Right lobe of liver (tissue), 6 donors: ENCODE data around the gene C17orf113. TPM values are rescaled to one million over a fixed set of nuclear protein-coding genes. Genes with fewer than 3 reads are reported as not detected.

Experiments
- ATAC-seq, 4 donors: fragments of 200-7000 bp; cut with Tn5 transposase; one replicate each; pipeline ENCODE4 v1.9.1; 2020; ENCODE audit warnings: mild to moderate bottlenecking in 4 of 4, moderate library complexity in 4 of 4
- DNase-seq, 3 donors: peaks; one replicate each; pipeline ENCODE4 v3.0.0-alpha.2; 2020
- H3K27ac ChIP-seq, 3 donors: fragments of 200-600 bp; one replicate each; pipeline ENCODE4 v1.8.0; 2022
- H3K27me3 ChIP-seq, 2 donors: fragments of 200-600 bp; one replicate each; pipeline ENCODE4 v1.8.0; 2022
- H3K36me3 ChIP-seq, 4 donors: fragments of 200-600 bp; sonication (generic) in 1 of 4; one replicate each; pipeline versions ENCODE4 v1.5.1 to v1.8.0; 2017 to 2022; ENCODE audit warnings: control low read depth in 1 of 4
- H3K4me1 ChIP-seq, 4 donors: fragments of 200-600 bp; sonication (generic) in 1 of 4; one replicate each; pipeline versions ENCODE4 v1.5.1 to v1.8.0; 2017 to 2022; ENCODE audit warnings: control low read depth in 1 of 4
- H3K4me3 ChIP-seq, 3 donors: fragments of 200-600 bp; one replicate each; pipeline ENCODE4 v1.8.0; 2022
- H3K9me3 ChIP-seq, 4 donors: fragments of 200-600 bp; sonication (generic) in 1 of 4; one replicate each; pipeline versions ENCODE4 v1.5.1 to v1.8.0; 2017 to 2022; ENCODE audit warnings: control low read depth in 1 of 4
- POLR2A ChIP-seq: fragments of 450-650 bp; IDR thresholded peaks from one replicate; pipeline ENCODE4 v1.6.1; 2017; ENCODE audit warnings: antibody characterized with exemption, mild to moderate bottlenecking
- WGBS: methylation state at CpG from one replicate; pipeline ENCODE4 v1.1.6; 2018; ENCODE audit warnings: low coverage, low lambda C conversion rate; ENCODE audit not compliant: insufficient coverage; ENCODE audit errors: missing lambda C conversion rate; 5-methylcytosine and 5-hydroxymethylcytosine counted together
- intact Hi-C, 2 donors: fragments of 100-400 bp; cut with DNase I; formaldehyde crosslinking; loops; one replicate each; pipeline versions ENCODE4 v1.11.2 to v1.14.1; 2022
- long read RNA-seq: library from polyadenylated mRNA; unstranded; transcript quantifications from one replicate; pipeline ENCODE4 v2.0.0, GENCODE V29; 2019
- total RNA-seq, 6 experiments: library from RNA; depleted of rRNA in 2 of 6; stranded (reverse); fragments of >200 nt in 2 of 6; fragmentation: NEBNext Ultra II Directional in 3 of 6; extraction: Animal tissue kit (Norgen Biotek cat#: 25700) in 3 of 6; gene quantifications; one replicate each; pipeline versions ENCODE4 v1.1.0 to v1.2.4, GENCODE V29; 2016 to 2023
- TF ChIP-seq, protein P1 (sequence below), 4 donors: fragments of 200-600 bp in 3 of 4; fragments of 450-650 bp in 1 of 4; IDR thresholded peaks; one replicate each; pipeline versions ENCODE4 v1.5.1 to v1.8.0; 2016 to 2022; ENCODE audit warnings: antibody characterized with exemption in 4 of 4, mild to moderate bottlenecking in 2 of 4
- donor health status: DM: no; HTN: yes; CAD: no.
- donor health status: DM: no; HTN: no; CAD: no.
- donor health status: DM: no; HTN: no; CAD: no.
- donor health status: DM: no; HTN: yes; CAD: no.
- donor health status: DM: no; HTN: yes; CAD: no.

The C17orf113 gene
- under 1 TPM; 0.06 to 0.42 (median 0.12) TPM for total RNA-seq
- long read RNA-seq, result 0 reads

DNA sequence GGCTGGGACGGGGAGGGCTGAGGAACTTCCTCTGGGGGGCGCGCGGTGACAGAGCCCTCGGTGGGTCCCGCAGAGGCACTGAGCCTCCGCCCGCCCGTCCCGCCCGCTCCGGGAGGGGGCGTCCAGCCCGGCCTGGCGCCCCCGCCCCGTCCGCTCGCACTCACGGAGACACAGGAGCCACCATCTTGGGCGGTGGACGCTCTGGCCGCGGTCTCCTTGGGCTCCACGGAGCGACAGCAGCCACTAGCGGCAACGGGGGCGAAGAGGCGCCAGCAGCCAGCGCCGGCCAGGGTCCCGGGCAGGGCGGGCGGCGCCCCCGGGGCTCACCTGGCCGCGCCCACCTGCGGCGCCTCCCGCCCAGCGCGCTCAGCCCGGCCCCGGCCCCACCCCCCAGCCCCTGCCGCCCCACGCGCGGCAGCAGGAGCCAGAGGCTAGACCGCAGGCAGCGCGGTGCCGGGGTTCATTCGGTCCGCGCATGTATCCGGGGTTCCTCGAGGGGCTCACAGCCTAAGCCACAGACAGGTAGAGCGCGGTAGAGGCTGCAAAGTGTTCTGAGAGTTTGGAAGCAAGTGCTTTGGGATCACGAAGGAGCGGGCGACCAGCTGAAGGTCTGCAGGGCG, at the start of gene C17orf113:
TSS of gene C17orf113 (minus strand) at position 209 of the 620 bp plus-strand sequence. CDS start 7,225 bp downstream, outside the sequence.
- ATAC-seq (peak; percentile 76 to 84 (median 80)), DNase-seq (peak in 2 of 3 donors; percentile 57 to 74)
- Histone ChIP-seq H3K4me1 (peaks cover 0 to 3% (median 0%) of the 10 kb centered on the region in 4 donors), H3K4me3 (peak within 1 kb of the TSS; percentile 58 to 65 (median 59)), H3K9me3 (no peaks in the 10 kb centered on the region), H3K36me3 (no peaks in the 10 kb centered on the region), H3K27ac (no peak within 1 kb of the TSS), H3K27me3 (no peaks in the 10 kb centered on the region)
- intact Hi-C loops, result no loop called here
- TF ChIP-seq, protein P1, sequence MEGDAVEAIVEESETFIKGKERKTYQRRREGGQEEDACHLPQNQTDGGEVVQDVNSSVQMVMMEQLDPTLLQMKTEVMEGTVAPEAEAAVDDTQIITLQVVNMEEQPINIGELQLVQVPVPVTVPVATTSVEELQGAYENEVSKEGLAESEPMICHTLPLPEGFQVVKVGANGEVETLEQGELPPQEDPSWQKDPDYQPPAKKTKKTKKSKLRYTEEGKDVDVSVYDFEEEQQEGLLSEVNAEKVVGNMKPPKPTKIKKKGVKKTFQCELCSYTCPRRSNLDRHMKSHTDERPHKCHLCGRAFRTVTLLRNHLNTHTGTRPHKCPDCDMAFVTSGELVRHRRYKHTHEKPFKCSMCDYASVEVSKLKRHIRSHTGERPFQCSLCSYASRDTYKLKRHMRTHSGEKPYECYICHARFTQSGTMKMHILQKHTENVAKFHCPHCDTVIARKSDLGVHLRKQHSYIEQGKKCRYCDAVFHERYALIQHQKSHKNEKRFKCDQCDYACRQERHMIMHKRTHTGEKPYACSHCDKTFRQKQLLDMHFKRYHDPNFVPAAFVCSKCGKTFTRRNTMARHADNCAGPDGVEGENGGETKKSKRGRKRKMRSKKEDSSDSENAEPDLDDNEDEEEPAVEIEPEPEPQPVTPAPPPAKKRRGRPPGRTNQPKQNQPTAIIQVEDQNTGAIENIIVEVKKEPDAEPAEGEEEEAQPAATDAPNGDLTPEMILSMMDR (IDR thresholded peaks at IDR 0.05), result peak; percentile 22 to 51 (median 34)
- TF ChIP-seq POLR2A, result no peak
- 4% methylated on average over 8 of the region's 65 CpGs for WGBS

DNA sequence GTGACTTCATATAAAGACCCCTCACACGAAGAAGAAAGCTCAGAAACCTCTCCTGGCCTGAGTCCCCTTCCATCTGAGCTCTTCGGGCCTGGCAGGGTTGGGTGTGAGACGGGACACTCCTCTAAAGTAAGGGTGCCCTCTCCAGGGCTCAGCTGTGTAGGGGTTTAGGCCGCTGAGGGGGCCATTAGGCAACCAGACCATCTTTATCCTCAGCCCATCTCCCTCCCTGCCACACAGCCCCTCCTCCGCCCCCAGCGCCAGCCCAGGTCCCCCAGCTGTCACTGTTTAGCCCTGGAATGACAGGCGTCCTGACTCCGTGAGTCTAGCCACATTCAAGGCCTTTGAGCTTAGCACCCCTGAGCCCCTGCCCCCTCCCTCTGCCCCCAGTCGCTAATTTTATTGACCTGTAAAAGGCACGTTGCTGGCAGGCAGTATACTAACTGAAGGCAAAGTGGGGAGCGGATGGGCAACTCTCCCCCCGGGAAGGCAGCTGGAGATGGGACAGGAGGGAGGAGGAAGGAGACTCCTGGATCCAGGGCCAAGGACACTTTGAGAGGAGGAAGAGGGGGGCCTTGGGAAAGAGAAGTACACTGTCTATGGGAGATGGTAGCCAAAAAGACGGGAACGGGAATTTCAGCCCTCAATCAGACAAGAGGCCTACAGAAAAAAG, 48.5 kb upstream of the C17orf113 start:
- Histone ChIP-seq H3K27me3 (no peaks in the 10 kb centered on the region), H3K36me3 (peaks cover 0 to 7% (median 0%) of the 10 kb centered on the region in 4 donors), H3K9me3 (no peaks in the 10 kb centered on the region), H3K27ac (no peak overlapping the region), H3K4me3 (no peak overlapping the region), H3K4me1 (peaks cover 0 to 15% (median 0%) of the 10 kb centered on the region in 4 donors)
- WGBS, result 56% methylated on average over 8 of the region's 14 CpGs
- no peak for TF ChIP-seq POLR2A
- TF ChIP-seq, protein P1 (IDR thresholded peaks at IDR 0.05), result no peak
- intact Hi-C loops, result no loop called here
- DNase-seq (no peak), ATAC-seq (peak in 1 of 4 donors; percentile 6)

DNA sequence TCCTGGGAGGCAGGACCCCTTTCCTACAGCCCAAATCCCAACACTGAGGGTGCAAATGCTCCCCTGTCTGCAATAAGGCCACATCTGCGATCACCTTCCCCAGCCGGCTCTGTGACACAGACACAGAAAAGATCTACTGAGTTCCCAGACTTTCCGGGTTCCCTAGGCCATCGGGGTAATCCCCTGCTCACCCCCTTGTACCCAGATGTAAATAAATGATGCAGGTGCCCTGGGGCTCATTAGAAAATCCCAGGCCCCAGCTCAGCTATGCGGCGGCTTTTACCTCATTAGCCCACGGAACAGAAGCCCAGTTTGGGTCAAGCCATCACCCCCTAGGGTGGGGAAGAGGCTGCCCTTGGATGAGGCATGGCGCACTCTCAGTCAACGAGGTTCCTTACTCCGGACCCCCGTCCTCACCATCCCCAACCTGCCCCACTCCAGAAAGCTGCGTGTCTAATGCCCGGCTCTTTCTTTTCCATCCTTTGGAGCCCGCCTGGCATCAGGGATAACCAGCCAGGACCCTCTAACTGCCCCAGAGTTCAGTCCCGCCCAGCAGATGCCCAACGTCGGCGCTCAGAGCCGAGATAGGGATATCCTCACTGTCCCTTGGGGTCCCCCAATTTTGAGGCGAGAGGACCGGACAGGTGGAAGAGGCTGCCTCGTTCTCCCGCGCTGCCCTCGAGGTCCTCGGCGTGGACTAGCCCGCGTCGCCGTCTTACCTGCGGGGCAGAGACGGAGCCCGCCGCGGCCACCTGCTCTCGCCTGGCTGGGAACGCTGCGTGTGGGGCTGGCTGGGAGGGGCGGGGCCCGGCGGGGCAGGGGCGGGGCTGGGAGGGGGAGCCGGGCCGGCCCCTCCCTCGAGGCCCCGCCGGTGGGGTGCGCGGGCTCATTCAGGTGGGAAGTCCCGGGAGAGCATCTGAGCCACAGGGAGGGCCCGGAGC, 47.6 kb upstream of the C17orf113 start, which contains the start of gene ZNF385C:
TSS of gene ZNF385C (minus strand) at position 783 of the 941 bp plus-strand sequence. CDS start 35,417 bp downstream, outside the sequence.
- intact Hi-C loops, result no loop called here
- ATAC-seq (peak in 1 of 4 donors; percentile 25), DNase-seq (no peak)
- TF ChIP-seq, protein P1 (IDR thresholded peaks at IDR 0.05), result no peak
- no peak for TF ChIP-seq POLR2A
- Histone ChIP-seq H3K9me3 (no peaks in the 10 kb centered on the region), H3K4me3 (no peak within 1 kb of the TSS), H3K27me3 (no peaks in the 10 kb centered on the region), H3K27ac (no peak within 1 kb of the TSS), H3K4me1 (peaks cover 0 to 15% (median 0%) of the 10 kb centered on the region in 4 donors), H3K36me3 (no peaks in the 10 kb centered on the region)
- WGBS, result 21% methylated on average over 31 of the region's 52 CpGs

DNA sequence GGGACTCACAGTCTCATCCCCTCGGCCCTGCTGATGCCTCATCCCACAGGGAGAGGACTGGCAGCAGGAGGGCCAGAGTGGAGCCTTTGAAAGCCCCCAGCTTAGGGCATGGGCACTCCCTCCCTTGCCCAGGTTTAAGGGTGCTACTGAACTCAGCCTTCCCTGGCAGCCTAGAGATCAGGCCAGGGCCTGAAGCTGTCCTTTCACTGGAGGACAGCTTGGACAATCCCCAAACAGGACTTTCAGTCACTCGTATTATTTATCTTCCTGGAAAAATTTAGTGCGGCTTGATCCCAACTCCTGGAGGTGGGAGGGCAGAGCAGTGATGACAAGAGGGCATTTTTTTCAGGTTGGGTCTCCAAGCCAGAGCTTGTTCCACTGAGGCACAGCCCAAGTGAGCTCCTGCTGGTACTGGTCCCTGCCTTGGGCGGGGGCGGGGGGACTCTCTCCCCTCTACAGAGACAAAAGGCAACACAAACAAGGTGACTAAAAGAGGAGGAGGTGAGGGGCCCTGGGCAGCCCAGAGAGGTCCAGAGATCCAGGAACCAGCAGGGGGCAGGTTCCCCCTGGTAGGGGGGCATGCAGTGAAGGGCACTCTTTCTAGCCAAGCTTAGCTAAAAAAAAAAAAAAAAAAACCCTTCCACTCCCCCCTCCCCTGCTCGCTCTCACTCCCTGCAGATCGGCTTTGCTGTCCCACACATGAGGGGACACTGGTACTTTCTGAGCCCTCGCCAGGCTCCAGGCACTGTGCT, 46.1 kb upstream of the C17orf113 start:
- TF ChIP-seq, protein P1 (IDR thresholded peaks at IDR 0.05), result no peak
- no peak for TF ChIP-seq POLR2A
- Histone ChIP-seq H3K27ac (peak overlapping the region in 1 of 3 donors; percentile 33), H3K27me3 (no peaks in the 10 kb centered on the region), H3K36me3 (no peaks in the 10 kb centered on the region), H3K9me3 (no peaks in the 10 kb centered on the region), H3K4me3 (no peak overlapping the region), H3K4me1 (peaks cover 0 to 24% (median 0%) of the 10 kb centered on the region in 4 donors)
- 51% methylated on average over 5 of the region's 8 CpGs for WGBS
- intact Hi-C loops, result no loop called here
- DNase-seq (no peak), ATAC-seq (peak; percentile 25 to 79 (median 40))
